Thymus (tissue), 14 donors: ENCODE results near the gene TMEM183A. TPM values are rescaled to one million over a fixed set of nuclear protein-coding genes. Genes with fewer than 3 reads are reported as not detected.

ENCODE experiments used
- DNase-seq, 9 donors: peaks; one replicate each; pipeline ENCODE4 v3.0.0-alpha.2; 2013; ENCODE audit warnings: low spot score in 9 of 9, low read depth in 6 of 9, missing footprints in 1 of 9
- H3K27ac ChIP-seq, 2 donors: one replicate each; pipeline ENCODE4 v1.5.1; 2013; ENCODE audit warnings: control low read depth in 1 of 2, low read depth in 1 of 2, low read length in 1 of 2, mild to moderate bottlenecking in 1 of 2, moderate library complexity in 1 of 2
- H3K27me3 ChIP-seq, 2 donors: one replicate each; pipeline ENCODE4 v1.5.1; 2013; ENCODE audit warnings: low read length in 1 of 2; ENCODE audit not compliant: control insufficient read depth in 2 of 2, insufficient read depth in 1 of 2
- H3K36me3 ChIP-seq, 2 donors: one replicate each; pipeline ENCODE4 v1.5.1; 2013; ENCODE audit warnings: low read length in 1 of 2, mild to moderate bottlenecking in 1 of 2, moderate library complexity in 1 of 2; ENCODE audit not compliant: control insufficient read depth in 2 of 2, insufficient read depth in 2 of 2
- H3K4me1 ChIP-seq, 2 donors: one replicate each; pipeline ENCODE4 v1.5.1; 2013; ENCODE audit warnings: low read length in 2 of 2; ENCODE audit not compliant: control insufficient read depth in 2 of 2, insufficient read depth in 2 of 2
- H3K4me3 ChIP-seq, 2 donors: one replicate each; pipeline ENCODE4 v1.5.1; 2013; ENCODE audit warnings: low read length in 2 of 2, control low read depth in 1 of 2, mild to moderate bottlenecking in 1 of 2
- H3K9me3 ChIP-seq, 2 donors: one replicate each; pipeline ENCODE4 v1.5.1; 2013; ENCODE audit warnings: low read length in 1 of 2, mild to moderate bottlenecking in 1 of 2; ENCODE audit not compliant: control insufficient read depth in 2 of 2, insufficient read depth in 1 of 2
- WGBS: extraction: QIAGEN DNeasy Blood & Tissue Kit; methylation state at CpG from one replicate; pipeline ENCODE4 v1.1.7; 2013; 5-methylcytosine and 5-hydroxymethylcytosine counted together
- long read RNA-seq, 10 donors: transcript quantifications; one replicate each; lab custom pipeline, GENCODE V29; 2026
- polyA plus RNA-seq: library from polyadenylated mRNA; stranded (reverse); fragments of 200-250 nt; gene quantifications from one replicate; pipeline ENCODE4 v1.2.3, GENCODE V29; 2013
- total RNA-seq: library from RNA; stranded (reverse); fragments of 120-200 nt; gene quantifications from one replicate; pipeline ENCODE4 v1.2.4, GENCODE V29; 2013
- donor health status: healthy.

The TMEM183A gene, protein sequence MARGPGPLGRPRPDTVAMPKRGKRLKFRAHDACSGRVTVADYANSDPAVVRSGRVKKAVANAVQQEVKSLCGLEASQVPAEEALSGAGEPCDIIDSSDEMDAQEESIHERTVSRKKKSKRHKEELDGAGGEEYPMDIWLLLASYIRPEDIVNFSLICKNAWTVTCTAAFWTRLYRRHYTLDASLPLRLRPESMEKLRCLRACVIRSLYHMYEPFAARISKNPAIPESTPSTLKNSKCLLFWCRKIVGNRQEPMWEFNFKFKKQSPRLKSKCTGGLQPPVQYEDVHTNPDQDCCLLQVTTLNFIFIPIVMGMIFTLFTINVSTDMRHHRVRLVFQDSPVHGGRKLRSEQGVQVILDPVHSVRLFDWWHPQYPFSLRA
- total RNA-seq: 75.3 TPM
- polyA plus RNA-seq: 50.6 TPM
- long read RNA-seq, donor 1, partial matches to known transcripts: 0 of 2 reads
- long read RNA-seq, donor 1, other reads (novel, unspliced or antisense): 0 of 2 reads
- long read RNA-seq, donor 2, transcript TMEM183A-201 (8 exons, 3,019 nt): major isoform, 31 of 99 reads
- long read RNA-seq, donor 2, partial matches to known transcripts: 55 of 99 reads
- long read RNA-seq, donor 2, other reads (novel, unspliced or antisense): 10 of 99 reads
- long read RNA-seq, donor 3, transcript TMEM183A-201 (8 exons, 3,019 nt): major isoform, 23 of 53 reads
- long read RNA-seq, donor 3, partial matches to known transcripts: 18 of 53 reads
- long read RNA-seq, donor 3, other reads (novel, unspliced or antisense): 11 of 53 reads
- long read RNA-seq, donor 4, partial matches to known transcripts: 10 of 14 reads
- long read RNA-seq, donor 4, other reads (novel, unspliced or antisense): 0 of 14 reads
- long read RNA-seq, donor 5, transcript TMEM183A-201 (8 exons, 3,019 nt): major isoform, 23 of 72 reads
- long read RNA-seq, donor 5, partial matches to known transcripts: 43 of 72 reads
- long read RNA-seq, donor 5, other reads (novel, unspliced or antisense): 6 of 72 reads
- long read RNA-seq, donor 6, transcript TMEM183A-201 (8 exons, 3,019 nt): major isoform, 19 of 33 reads
- long read RNA-seq, donor 6, partial matches to known transcripts: 14 of 33 reads
- long read RNA-seq, donor 6, other reads (novel, unspliced or antisense): 0 of 33 reads
- long read RNA-seq, donor 7, transcript TMEM183A-201 (8 exons, 3,019 nt): major isoform, 21 of 60 reads
- long read RNA-seq, donor 7, partial matches to known transcripts: 29 of 60 reads
- long read RNA-seq, donor 7, other reads (novel, unspliced or antisense): 9 of 60 reads
- long read RNA-seq, donor 8, transcript TMEM183A-201 (8 exons, 3,019 nt): major isoform, 10 of 11 reads
- long read RNA-seq, donor 8, partial matches to known transcripts: 0 of 11 reads
- long read RNA-seq, donor 8, other reads (novel, unspliced or antisense): 0 of 11 reads
- long read RNA-seq, donor 9, transcript TMEM183A-201 (8 exons, 3,019 nt): major isoform, 10 of 18 reads
- long read RNA-seq, donor 9, partial matches to known transcripts: 6 of 18 reads
- long read RNA-seq, donor 9, other reads (novel, unspliced or antisense): 0 of 18 reads
- long read RNA-seq, donor 10, transcript TMEM183A-201 (8 exons, 3,019 nt): major isoform, 10 of 36 reads
- long read RNA-seq, donor 10, partial matches to known transcripts: 17 of 36 reads
- long read RNA-seq, donor 10, other reads (novel, unspliced or antisense): 8 of 36 reads

DNA sequence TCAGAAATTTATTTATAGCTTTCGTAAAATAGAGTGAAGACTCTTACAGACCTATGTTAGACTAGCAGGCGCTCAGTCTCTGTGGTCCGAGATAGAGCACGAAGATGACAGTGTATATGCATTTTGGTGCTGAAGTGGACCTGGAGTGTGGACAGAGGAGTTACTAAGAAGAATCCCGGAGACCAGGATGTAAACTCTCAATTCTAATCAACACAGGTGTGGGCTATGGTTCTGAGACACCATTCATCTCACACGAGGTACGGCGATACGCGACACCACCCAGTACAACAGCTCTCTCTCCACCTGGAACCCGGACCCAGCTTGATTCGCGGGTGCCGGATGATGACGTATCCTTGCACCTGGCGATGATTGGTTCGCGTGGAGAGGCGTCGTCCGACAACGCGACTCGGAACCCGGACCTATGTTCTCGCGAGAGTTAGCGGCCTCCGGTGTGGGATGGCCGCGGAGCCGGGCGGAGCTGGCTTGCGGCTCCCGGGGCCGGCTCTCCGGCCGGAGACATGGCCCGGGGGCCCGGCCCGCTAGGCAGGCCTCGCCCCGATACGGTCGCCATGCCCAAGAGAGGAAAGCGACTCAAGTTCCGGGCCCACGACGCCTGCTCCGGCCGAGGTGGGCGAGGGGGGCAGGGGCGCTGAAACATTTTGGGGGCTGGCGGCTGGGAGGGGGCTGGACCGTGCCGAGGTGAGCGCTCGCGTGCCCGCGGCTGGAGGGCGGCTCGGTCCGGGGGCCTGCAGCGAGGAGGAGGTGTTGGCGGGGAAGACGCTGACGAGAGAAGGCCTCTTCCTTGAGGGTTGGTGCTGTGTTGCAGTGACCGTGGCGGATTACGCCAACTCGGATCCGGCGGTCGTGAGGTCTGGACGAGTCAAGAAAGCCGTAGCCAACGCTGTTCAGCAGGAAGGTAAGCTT is at the start of gene TMEM183A:
TSS of gene TMEM183A (plus strand) at position 427 of the 924 bp plus-strand sequence. CDS start at position 519, 92 bp downstream.
- peaks cover 13 to 26% of the 10 kb centered on the region in 2 donors for H3K36me3 ChIP-seq
- no peaks in the 10 kb centered on the region for H3K27me3 ChIP-seq
- peaks cover 3 to 20% of the 10 kb centered on the region in 2 donors for H3K4me1 ChIP-seq
- peak within 1 kb of the TSS; percentile 95 for H3K27ac ChIP-seq
- peak within 1 kb of the TSS; percentile 89 to 92 for H3K4me3 ChIP-seq
- H3K9me3 ChIP-seq: no peaks in the 10 kb centered on the region
- DNase-seq: peak; percentile 93 to 98 (median 96)
- under 1% methylated on average over 78 of the region's 78 CpGs for WGBS

DNA sequence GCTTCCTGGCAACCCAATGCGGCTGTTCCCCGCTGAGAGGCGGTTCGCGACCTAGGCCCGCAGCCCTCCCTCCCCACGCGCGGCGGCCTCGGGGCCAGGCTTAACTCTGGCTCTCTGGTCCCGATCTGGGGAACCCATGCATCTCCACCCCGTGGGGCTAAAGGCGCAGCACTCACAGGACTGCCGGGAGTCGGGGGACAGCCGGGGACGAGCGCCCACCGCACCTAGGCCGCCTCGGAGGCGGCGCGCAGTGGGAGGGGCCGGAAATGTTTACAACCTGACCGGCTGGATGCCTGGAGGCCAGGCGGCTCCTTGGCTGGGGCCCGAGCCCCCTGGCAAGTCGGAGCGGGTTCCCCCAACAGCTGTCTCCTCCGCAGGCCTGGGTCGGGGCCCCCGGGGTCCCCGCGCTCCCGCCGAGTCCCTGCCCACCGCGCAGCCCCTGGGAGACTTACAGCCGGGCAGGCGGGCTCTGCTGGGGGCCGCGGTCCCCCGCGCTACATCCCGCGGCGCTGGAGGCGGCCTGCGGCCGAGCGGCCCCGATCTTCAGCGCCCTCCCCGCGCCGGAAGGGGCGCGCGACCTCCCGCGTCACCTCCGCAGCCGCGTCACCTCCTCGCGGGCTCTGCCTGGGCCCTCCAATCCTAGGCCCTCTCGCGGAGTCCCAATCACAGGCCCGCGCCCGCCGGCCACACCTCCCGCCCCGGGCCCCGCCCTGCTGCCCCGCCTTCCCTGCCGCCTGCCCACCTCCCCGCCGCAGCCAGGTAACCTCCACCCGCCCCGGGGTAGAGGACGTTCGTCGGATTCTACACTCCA is 49.2 kb upstream of the TMEM183A start, which contains the start of gene ADIPOR1:
TSS of gene ADIPOR1 (minus strand) at position 580 of the 811 bp plus-strand sequence. CDS start 7,242 bp downstream, outside the sequence.
- H3K4me1 ChIP-seq: peaks cover 17 to 19% of the 10 kb centered on the region in 2 donors
- WGBS: under 1% methylated on average over 86 of the region's 86 CpGs

DNA sequence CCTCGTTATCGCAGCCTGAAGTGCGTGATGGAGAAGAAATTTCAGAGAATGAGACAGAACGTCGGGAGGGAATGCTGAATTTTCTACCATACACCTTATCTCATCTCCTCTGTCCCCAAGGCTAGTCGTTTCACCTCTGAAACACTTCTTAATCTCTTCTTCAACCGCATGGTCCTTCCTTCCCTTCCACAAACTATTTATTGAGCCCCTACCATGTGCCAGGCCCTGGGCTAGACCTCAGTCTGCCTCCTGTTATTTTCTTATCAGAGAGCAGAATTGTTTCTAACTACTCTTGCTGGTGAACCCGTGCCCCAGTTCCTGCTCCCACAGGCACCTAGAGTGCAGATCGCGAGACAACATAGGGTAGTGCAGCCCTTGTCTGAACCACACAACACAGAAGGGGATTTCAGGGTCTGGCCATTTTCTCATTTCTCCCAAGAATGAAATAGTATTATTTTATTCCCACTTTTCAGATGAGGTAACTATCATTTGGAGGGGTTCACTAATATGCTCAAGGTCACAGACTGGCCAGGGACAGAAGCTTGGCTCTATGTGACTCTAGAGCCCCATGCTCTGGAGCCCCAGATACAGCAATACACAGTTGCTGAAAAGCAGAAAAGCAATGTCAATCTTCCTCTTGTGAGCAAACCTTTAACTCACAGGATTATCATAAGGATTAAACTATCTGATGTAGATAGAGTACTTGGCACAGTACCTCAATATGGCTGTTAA is 48.5 kb upstream of the TMEM183A start:
- Histone ChIP-seq H3K4me3 (peak overlapping the region; percentile 54 to 96), H3K27ac (peak overlapping the region; percentile 32 to 76), H3K9me3 (no peaks in the 10 kb centered on the region), H3K4me1 (peaks cover 17 to 19% of the 10 kb centered on the region in 2 donors), H3K27me3 (no peaks in the 10 kb centered on the region), H3K36me3 (peaks cover 12 to 24% of the 10 kb centered on the region in 2 donors)
- WGBS: 2% methylated on average over 10 of the region's 10 CpGs
- DNase-seq: peak in 1 of 9 donors; percentile 19

More for the DNA sequence above, 49.2 kb upstream of the TMEM183A start, which contains the start of gene ADIPOR1:
- H3K4me3 ChIP-seq: peak within 1 kb of the TSS; percentile 91 to 96
- H3K27ac ChIP-seq: peak within 1 kb of the TSS; percentile 78 to 94
- peaks cover 12 to 17% of the 10 kb centered on the region in 2 donors for H3K36me3 ChIP-seq
- H3K27me3 ChIP-seq: no peaks in the 10 kb centered on the region
- H3K9me3 ChIP-seq: no peaks in the 10 kb centered on the region
- DNase-seq: peak in 8 of 9 donors; percentile 73 to 93 (median 86)

DNA sequence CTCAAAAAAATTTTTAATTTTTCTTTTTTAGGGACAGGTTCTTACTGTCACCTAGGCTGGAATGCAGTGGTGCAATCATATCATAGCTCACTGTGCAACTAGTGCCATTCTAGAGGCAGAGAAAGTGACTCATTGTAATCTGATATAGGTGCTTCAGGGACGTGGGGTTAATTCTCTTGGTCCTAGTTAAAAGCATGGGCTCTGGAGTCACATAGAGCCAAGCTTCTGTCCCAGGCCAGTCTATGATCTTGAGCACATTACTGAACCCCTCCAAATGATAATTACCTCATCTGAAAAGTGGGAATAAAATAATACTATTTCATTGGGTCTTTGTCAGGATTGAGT is 47.9 kb upstream of the TMEM183A start:
- WGBS: 94% methylated on average over 1 of the region's 1 CpG
- no peak overlapping the region for H3K4me3 ChIP-seq
- no peak overlapping the region for H3K27ac ChIP-seq
- no peak for DNase-seq
- no peaks in the 10 kb centered on the region for H3K9me3 ChIP-seq
- H3K36me3 ChIP-seq: peaks cover 12 to 26% of the 10 kb centered on the region in 2 donors
- H3K4me1 ChIP-seq: peaks cover 17 to 19% of the 10 kb centered on the region in 2 donors
- H3K27me3 ChIP-seq: no peaks in the 10 kb centered on the region

DNA sequence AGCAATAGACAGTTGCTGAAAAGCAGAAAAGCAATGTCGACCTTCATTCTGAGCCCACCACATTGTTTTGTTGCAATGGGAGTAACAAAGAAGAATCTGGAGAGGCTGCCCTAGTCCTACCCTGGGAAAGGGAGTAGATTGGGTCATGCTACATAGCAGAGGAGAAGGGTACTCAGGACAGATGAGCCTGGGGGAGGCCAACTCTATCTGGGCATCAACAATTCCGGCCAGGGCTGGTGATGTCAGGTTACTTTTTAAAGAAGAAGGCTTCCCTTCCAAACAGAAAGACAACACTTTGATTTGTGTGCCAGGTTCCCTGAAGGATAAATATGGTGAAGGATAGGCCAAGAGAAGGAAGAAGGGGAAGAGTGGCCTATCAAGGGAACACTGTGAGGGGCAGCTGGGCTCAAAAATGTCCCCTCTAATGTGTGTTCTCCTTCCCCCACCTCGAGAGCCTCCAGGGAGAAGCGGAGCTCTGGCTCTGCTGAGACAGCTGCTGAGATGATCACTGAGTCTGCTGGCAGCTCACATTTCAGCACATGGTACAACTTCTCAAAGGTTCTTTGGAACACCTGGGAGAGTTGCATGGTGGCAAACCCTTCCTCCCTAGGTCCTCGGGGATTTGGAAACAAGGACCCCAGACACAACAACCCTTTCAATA is 45.8 kb upstream of the TMEM183A start:
- H3K4me3 ChIP-seq: no peak overlapping the region
- H3K4me1 ChIP-seq: peaks cover 19 to 24% of the 10 kb centered on the region in 2 donors
- H3K27me3 ChIP-seq: no peaks in the 10 kb centered on the region
- WGBS: 96% methylated on average over 5 of the region's 5 CpGs
- H3K9me3 ChIP-seq: no peaks in the 10 kb centered on the region
- H3K36me3 ChIP-seq: peaks cover 14 to 24% of the 10 kb centered on the region in 2 donors
- H3K27ac ChIP-seq: no peak overlapping the region
- DNase-seq: no peak

DNA sequence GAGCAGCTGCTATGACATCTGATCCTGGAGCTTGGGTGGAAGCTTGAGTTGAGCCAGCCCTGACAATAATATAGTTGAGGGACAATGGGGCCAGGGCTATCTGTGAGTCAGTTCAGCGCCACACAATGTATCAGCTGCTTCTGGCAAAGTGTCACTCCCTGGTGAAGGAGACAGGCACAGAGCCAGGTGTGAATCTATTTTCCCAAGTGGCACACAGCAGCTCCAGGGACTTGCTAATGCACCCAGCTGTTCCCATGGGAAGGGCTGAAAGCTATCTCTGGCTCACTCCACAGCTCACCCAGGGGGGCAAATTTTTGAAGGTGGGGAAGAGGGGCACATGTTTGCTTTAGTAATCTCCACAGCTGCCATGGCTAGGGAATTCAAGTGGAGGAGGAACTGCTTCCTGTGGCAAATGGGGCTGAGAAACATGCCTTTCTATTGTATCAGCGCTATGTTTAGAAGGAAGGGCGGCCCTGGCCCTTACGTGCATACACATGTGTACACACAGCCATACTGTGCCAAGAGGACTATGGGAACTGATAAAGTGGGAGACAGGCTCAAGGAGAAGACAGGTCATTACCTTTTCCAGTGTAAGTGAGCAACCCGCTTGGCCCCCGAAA is 42.3 kb upstream of the TMEM183A start:
- Histone ChIP-seq H3K27me3 (no peaks in the 10 kb centered on the region), H3K27ac (peak overlapping the region in 1 of 2 donors; percentile 57), H3K4me1 (peaks cover 19 to 30% of the 10 kb centered on the region in 2 donors), H3K9me3 (no peaks in the 10 kb centered on the region), H3K36me3 (peaks cover 14 to 24% of the 10 kb centered on the region in 2 donors), H3K4me3 (no peak overlapping the region)
- WGBS: 97% methylated on average over 6 of the region's 6 CpGs
- peak in 1 of 9 donors; percentile 7 for DNase-seq
